H1 (cell line): Measurements from ENCODE around the gene CADM1. TPM values are rescaled to one million over a fixed set of nuclear protein-coding genes. Genes with fewer than 3 reads are reported as not detected.

Experiments used
- CTCF ChIA-PET: fragments of 300-600 bp; sonication (Branson Sonifier 250); formaldehyde crosslinking; loops from one replicate; lab custom pipeline; 2021; ENCODE audit not compliant: partially characterized antibody; lab: Charles Lee
- POLR2A ChIA-PET: fragments of 300-600 bp; sonication (Branson Sonifier 250); formaldehyde crosslinking; loops from one replicate; lab custom pipeline; 2021; ENCODE audit warnings: inconsistent platforms; ENCODE audit not compliant: partially characterized antibody; lab: Charles Lee
- DNase-seq, 2 experiments: peaks; one replicate each; pipeline versions ENCODE4 v3.0.0 to v3.0.0-alpha.2; 2010 to 2022; ENCODE audit warnings: low spot score in 2 of 2, low read depth in 1 of 2, mixed read lengths in 1 of 2
- FAIRE-seq: peaks from 2 replicates; lab custom pipeline; 2011; peaks lifted over from hg19 to GRCh38; lab: Jason Lieb, UNC
- H2AFZ ChIP-seq: 2 replicates; pipeline ENCODE4 v1.8.1; 2012; ENCODE audit warnings: low read length, inconsistent platforms
- H2AK5ac ChIP-seq: 2 replicates; pipeline ENCODE4 v1.6.1; 2013; ENCODE audit warnings: low read depth, low read length
- H2BK120ac ChIP-seq: replicated peaks from 2 replicates; pipeline ENCODE3; 2013; ENCODE audit warnings: low read depth, low read length, inconsistent platforms
- H2BK12ac ChIP-seq: 2 replicates; pipeline ENCODE4 v1.6.1; 2013; ENCODE audit warnings: low read depth, low read length
- H2BK15ac ChIP-seq: 2 replicates; pipeline ENCODE4 v1.6.1; 2013; ENCODE audit warnings: low read length
- H2BK20ac ChIP-seq: 2 replicates; pipeline ENCODE4 v1.6.1; 2013; ENCODE audit warnings: low read length
- H2BK5ac ChIP-seq: 2 replicates; pipeline ENCODE4 v1.6.1; 2013; ENCODE audit warnings: low read depth, low read length
- H3K14ac ChIP-seq: 2 replicates; pipeline ENCODE4 v1.6.1; 2013; ENCODE audit warnings: inconsistent platforms; ENCODE audit not compliant: insufficient read length
- H3K18ac ChIP-seq: 2 replicates; pipeline ENCODE4 v1.6.1; 2013; ENCODE audit warnings: low read length; ENCODE audit errors: extremely low read depth
- H3K23ac ChIP-seq: 2 replicates; pipeline ENCODE4 v1.6.1; 2013; ENCODE audit warnings: inconsistent platforms; ENCODE audit not compliant: insufficient read length
- H3K23me2 ChIP-seq: 2 replicates; pipeline ENCODE4 v1.6.1; 2013; ENCODE audit warnings: low read depth, low read length
- H3K27ac ChIP-seq: 2 replicates; pipeline ENCODE4 v1.6.1; 2011; ENCODE audit warnings: low read depth, low read length, inconsistent platforms
- H3K27me3 ChIP-seq, 4 experiments: replicated peaks in 1 of 4; 1 replicate in 1 of 4; 2 replicates in 3 of 4; pipeline versions ENCODE4 v1.6.1 to v1.8.1; 2011 to 2013; ENCODE audit warnings: low read length in 3 of 4, mild to moderate bottlenecking in 3 of 4, inconsistent platforms in 2 of 4, mixed read lengths in 2 of 4, moderate library complexity in 1 of 4; ENCODE audit not compliant: control insufficient read depth in 3 of 4, insufficient read depth in 3 of 4; ENCODE audit errors: extremely low read depth in 1 of 4
- H3K36me3 ChIP-seq, 4 experiments: 2 replicates each; pipeline versions ENCODE4 v1.6.1 to v1.8.1; 2011 to 2013; ENCODE audit warnings: mild to moderate bottlenecking in 4 of 4, low read length in 3 of 4, moderate library complexity in 2 of 4, control low read depth in 1 of 4, inconsistent platforms in 1 of 4; ENCODE audit not compliant: insufficient read depth in 4 of 4, control insufficient read depth in 2 of 4
- H3K4ac ChIP-seq: replicated peaks from 2 replicates; pipeline ENCODE3; 2013; ENCODE audit warnings: low read length, low read depth, mixed read lengths, inconsistent platforms; ENCODE audit not compliant: insufficient read length
- H3K4me1 ChIP-seq, 4 experiments: replicated peaks in 1 of 4; 1 replicate in 1 of 4; 2 replicates in 3 of 4; pipeline versions ENCODE4 v1.6.1 to v1.8.1; 2011 to 2013; ENCODE audit warnings: low read length in 3 of 4, inconsistent platforms in 2 of 4, mixed read lengths in 1 of 4; ENCODE audit not compliant: insufficient read depth in 4 of 4, control insufficient read depth in 3 of 4
- H3K4me2 ChIP-seq, 2 experiments: 2 replicates each; pipeline versions ENCODE4 v1.6.1 to v1.8.1; 2011 to 2013; ENCODE audit warnings: low read depth in 2 of 2, low read length in 2 of 2, control low read depth in 1 of 2, inconsistent platforms in 1 of 2, mild to moderate bottlenecking in 1 of 2; ENCODE audit not compliant: insufficient read depth in 1 of 2
- H3K4me3 ChIP-seq, 4 experiments: fragments of 200-600, 300-600 bp in 1 of 4; sonication (generic), shearing (Covaris generic), sonication (Bioruptor Twin) in 1 of 4; 2 replicates each; pipeline versions ENCODE4 v1.5.1 to v1.8.1; 2011 to 2016; ENCODE audit warnings: low read length in 4 of 4, low read depth in 3 of 4, control low read depth in 2 of 4, inconsistent platforms in 2 of 4, mild to moderate bottlenecking in 2 of 4, mixed read lengths in 1 of 4, moderate library complexity in 1 of 4; ENCODE audit not compliant: insufficient read depth in 2 of 4; ENCODE audit errors: extremely low read depth in 1 of 4
- H3K56ac ChIP-seq: replicated peaks from 2 replicates; pipeline ENCODE3; 2013; ENCODE audit warnings: low read depth, mild to moderate bottlenecking, mixed read lengths, low read length, inconsistent platforms; ENCODE audit not compliant: insufficient read length
- H3K79me1 ChIP-seq: 2 replicates; pipeline ENCODE4 v1.6.1; 2013; ENCODE audit warnings: low read depth, low read length, control low read depth
- H3K79me2 ChIP-seq, 2 experiments: 2 replicates each; pipeline versions ENCODE4 v1.6.1 to v1.8.1; 2012 to 2013; ENCODE audit warnings: low read length in 2 of 2, mild to moderate bottlenecking in 2 of 2, inconsistent platforms in 1 of 2; ENCODE audit not compliant: insufficient read depth in 2 of 2, control insufficient read depth in 1 of 2
- H3K9ac ChIP-seq, 4 experiments: replicated peaks in 1 of 4; 1 replicate in 1 of 4; 2 replicates in 3 of 4; pipeline versions ENCODE4 v1.6.1 to v1.8.1; 2011 to 2013; ENCODE audit warnings: low read depth in 3 of 4, low read length in 3 of 4, control low read depth in 2 of 4, mild to moderate bottlenecking in 2 of 4, moderate library complexity in 2 of 4, inconsistent platforms in 1 of 4; ENCODE audit errors: extremely low read depth in 1 of 4
- H3K9me3 ChIP-seq, 2 experiments: 2 replicates each; pipeline versions ENCODE4 v1.6.1 to v1.8.1; 2012 to 2013; ENCODE audit warnings: mild to moderate bottlenecking in 2 of 2, moderate library complexity in 2 of 2, control low read depth in 1 of 2, inconsistent platforms in 1 of 2, low read depth in 1 of 2, low read length in 1 of 2, mixed read lengths in 1 of 2; ENCODE audit not compliant: insufficient read depth in 2 of 2
- H4K20me1 ChIP-seq, 2 experiments: replicated peaks in 1 of 2; 2 replicates each; pipeline versions ENCODE3 to v1.8.1; 2011 to 2013; ENCODE audit warnings: inconsistent platforms in 2 of 2, low read length in 2 of 2, mild to moderate bottlenecking in 1 of 2; ENCODE audit not compliant: insufficient read depth in 2 of 2, control insufficient read depth in 1 of 2
- H4K5ac ChIP-seq: 2 replicates; pipeline ENCODE4 v1.6.1; 2013; ENCODE audit warnings: low read length, low read depth, mixed read lengths, inconsistent platforms; ENCODE audit not compliant: insufficient read length
- H4K8ac ChIP-seq: 2 replicates; pipeline ENCODE4 v1.8.0; 2013; ENCODE audit warnings: mild to moderate bottlenecking, moderate library complexity, low read length, inconsistent platforms; ENCODE audit not compliant: insufficient read depth; ENCODE audit errors: extremely low read depth
- H4K91ac ChIP-seq: replicated peaks from 2 replicates; pipeline ENCODE3; 2013; ENCODE audit warnings: low read length, mixed read lengths, inconsistent platforms; ENCODE audit not compliant: insufficient read length
- ATF2 ChIP-seq: IDR thresholded peaks from 2 replicates; pipeline ENCODE4 v1.6.1; 2012; ENCODE audit warnings: low read length, inconsistent platforms
- CEBPB ChIP-seq: IDR thresholded peaks from 2 replicates; pipeline ENCODE4 v1.6.1; 2012; ENCODE audit warnings: low read depth, low read length
- CHD1 ChIP-seq: IDR thresholded peaks from 2 replicates; pipeline ENCODE4 v1.6.1; 2012; ENCODE audit warnings: low read depth, low read length, improper control_type of control experiment
- HDAC2 ChIP-seq, 2 experiments: fragments of 300-600 bp in 1 of 2; sonication (generic) in 1 of 2; IDR thresholded peaks; 2 replicates each; pipeline ENCODE4 v1.6.1; 2011 to 2012; ENCODE audit warnings: low read depth in 2 of 2, low read length in 2 of 2, mild to moderate bottlenecking in 2 of 2, moderate library complexity in 2 of 2, borderline replicate concordance in 1 of 2, inconsistent platforms in 1 of 2
- KDM4A ChIP-seq: IDR thresholded peaks from one replicate; pipeline ENCODE4 v1.7.1; 2012; ENCODE audit warnings: low read depth, mild to moderate bottlenecking, moderate library complexity, low read length, inconsistent platforms; ENCODE audit not compliant: severe bottlenecking
- MAFK ChIP-seq: IDR thresholded peaks from 2 replicates; pipeline ENCODE4 v1.6.1; 2012; ENCODE audit warnings: low read depth, mild to moderate bottlenecking, improper control_type of control experiment, low read length
- RBBP5 ChIP-seq: IDR thresholded peaks from 2 replicates; pipeline ENCODE4 v1.7.1; 2012; ENCODE audit warnings: low read depth, mild to moderate bottlenecking, inconsistent platforms, low read length, moderate library complexity, borderline replicate concordance
- SIN3A ChIP-seq, 2 experiments: IDR thresholded peaks in 1 of 2; conservative IDR thresholded peaks in 1 of 2; 2 replicates each; pipeline ENCODE4 v1.6.1; 2011 to 2012; ENCODE audit warnings: low read length in 2 of 2, improper control_type of control experiment in 1 of 2, low read depth in 1 of 2, mild to moderate bottlenecking in 1 of 2
- SP4 ChIP-seq: IDR thresholded peaks from 2 replicates; pipeline ENCODE4 v1.6.1; 2012; ENCODE audit warnings: low read length, inconsistent platforms
- TCF12 ChIP-seq: IDR thresholded peaks from 2 replicates; pipeline ENCODE4 v1.6.1; 2011; ENCODE audit warnings: low read depth, mild to moderate bottlenecking, low read length
- WGBS, 2 experiments: shearing (Covaris generic) in 1 of 2; methylation state at CpG; one replicate each; pipeline versions ENCODE4 v1.1.6 to v1.1.7; 2013 to 2015; ENCODE audit warnings: low lambda C conversion rate in 2 of 2, mixed read lengths in 2 of 2, inconsistent platforms in 1 of 2, low coverage in 1 of 2, missing lambda C conversion rate in 1 of 2; ENCODE audit not compliant: insufficient replicate concordance in 2 of 2, insufficient coverage in 1 of 2, insufficient read length in 1 of 2; ENCODE audit errors: extremely low coverage in 1 of 2, missing lambda C conversion rate in 1 of 2; 5-methylcytosine and 5-hydroxymethylcytosine counted together
- polyA plus RNA-seq, 7 experiments: library from polyadenylated mRNA; depleted of rRNA in 3 of 7; stranded (reverse) in 5 of 7; unstranded in 2 of 7; fragments of >200 nt in 5 of 7; fragments of 200-250 nt in 2 of 7; gene quantifications; 1 replicate in 5 of 7; 2 replicates in 1 of 7; 4 replicates in 1 of 7; pipeline versions ENCODE4 v1.2.1 to v1.2.3, GENCODE V29; 2011 to 2013; ENCODE audit warnings: missing spikeins in 2 of 7, mixed read lengths in 2 of 7
- total RNA-seq: library from RNA; stranded (reverse); fragmentation: NEBNext Ultra II Directional; extraction: Animal tissue kit (Norgen Biotek cat#: 25700); gene quantifications from 2 replicates; pipeline ENCODE4 v1.2.1, GENCODE V29; 2021

The CADM1 gene
- total and polyA plus RNA-seq, 2 of the 8 experiments (the other 6 are each of a cell fraction or from before 2014, with no cell fraction given): 8.3 to 25.3 TPM

GRCh38 chr11:115279813-115280761 lies 224.1 kb downstream of the CADM1 start:
- Histone ChIP-seq H3K4me3 (no peak overlapping the region), H3K4ac (no peak overlapping the region), H3K18ac (no peak overlapping the region), H3K9ac (no peak overlapping the region), H3K56ac (no peak overlapping the region), H4K91ac (no peak overlapping the region), H3K14ac (no peak overlapping the region), H4K5ac (no peak overlapping the region), H3K4me1 (peaks cover 0 to 5% (median 0%) of the 10 kb centered on the region in 4 experiments; a peak in 2 of 7 replicates), H2BK15ac (no peak overlapping the region), H3K27me3 (no peaks in the 10 kb centered on the region), H2BK20ac (no peak overlapping the region), H3K79me2 (no peaks in the 10 kb centered on the region), H2AK5ac (no peak overlapping the region), H2BK12ac (no peak overlapping the region), H3K79me1 (no peaks in the 10 kb centered on the region), H4K8ac (no peak overlapping the region), H3K27ac (no peak overlapping the region), H2BK120ac (no peak overlapping the region), H3K36me3 (no peaks in the 10 kb centered on the region), H2AFZ (no peak overlapping the region), H4K20me1 (no peaks in the 10 kb centered on the region), H3K23ac (no peak overlapping the region), H3K9me3 (no peaks in the 10 kb centered on the region), H3K23me2 (no peaks in the 10 kb centered on the region), H3K4me2 (no peak overlapping the region), H2BK5ac (no peak overlapping the region)
- 93% methylated on average over 10 of the region's 10 CpGs; no CpG with 5 or more reads in 1 of the 2 experiments for WGBS, 2 experiments
- DNase-seq (no peak), FAIRE-seq (no peak)
- ChIA-PET POLR2A (no interaction called here), CTCF (interaction anchor here (1.2 to 1.8 kb wide), 3 partner anchors 11 to 150 kb away, joined by 4 to 5 read pairs (median 4); no protein-coding TSS in a partner anchor)
- no peak for TF ChIP-seq CEBPB
- no peak for TF ChIP-seq CHD1
- TF ChIP-seq MAFK: no peak
- no peak for TF ChIP-seq RBBP5
- TF ChIP-seq KDM4A: no peak
- no peak for TF ChIP-seq ATF2
- TF ChIP-seq SIN3A (conservative IDR thresholded peaks at IDR 0.05 in 1 of 2, IDR thresholded peaks at IDR 0.05 in 1 of 2; ENCODE audit: low read depth in 1 of 2, low read length in 2 of 2): no peak
- no peak for TF ChIP-seq TCF12
- TF ChIP-seq SP4: no peak
- TF ChIP-seq HDAC2 (IDR thresholded peaks at IDR 0.05; ENCODE audit: borderline replicate concordance in 1 of 2, low read depth in 2 of 2, low read length in 2 of 2): no peak
